ENCODE data around the gene OBP2B.

- TF ChIP-seq, protein P1, sequence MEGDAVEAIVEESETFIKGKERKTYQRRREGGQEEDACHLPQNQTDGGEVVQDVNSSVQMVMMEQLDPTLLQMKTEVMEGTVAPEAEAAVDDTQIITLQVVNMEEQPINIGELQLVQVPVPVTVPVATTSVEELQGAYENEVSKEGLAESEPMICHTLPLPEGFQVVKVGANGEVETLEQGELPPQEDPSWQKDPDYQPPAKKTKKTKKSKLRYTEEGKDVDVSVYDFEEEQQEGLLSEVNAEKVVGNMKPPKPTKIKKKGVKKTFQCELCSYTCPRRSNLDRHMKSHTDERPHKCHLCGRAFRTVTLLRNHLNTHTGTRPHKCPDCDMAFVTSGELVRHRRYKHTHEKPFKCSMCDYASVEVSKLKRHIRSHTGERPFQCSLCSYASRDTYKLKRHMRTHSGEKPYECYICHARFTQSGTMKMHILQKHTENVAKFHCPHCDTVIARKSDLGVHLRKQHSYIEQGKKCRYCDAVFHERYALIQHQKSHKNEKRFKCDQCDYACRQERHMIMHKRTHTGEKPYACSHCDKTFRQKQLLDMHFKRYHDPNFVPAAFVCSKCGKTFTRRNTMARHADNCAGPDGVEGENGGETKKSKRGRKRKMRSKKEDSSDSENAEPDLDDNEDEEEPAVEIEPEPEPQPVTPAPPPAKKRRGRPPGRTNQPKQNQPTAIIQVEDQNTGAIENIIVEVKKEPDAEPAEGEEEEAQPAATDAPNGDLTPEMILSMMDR (IDR thresholded peaks at IDR 0.05): no peak
- no peak for TF ChIP-seq POLR2A (IDR thresholded peaks at IDR 0.05)
Measured at GRCh38 chr9:133169102-133169501, 39.9 kb downstream of the OBP2B start.

Measured in heart left ventricle (tissue), 13 donors.